Measurements from ENCODE around the gene APBA2.
A peak's percentile ranks its signal among the peaks of the same experiment; 100 is the strongest.

The APBA2 gene

GRCh38 chr15:29127506-29128430 lies 242.0 kb downstream of the APBA2 start:
- no peak for DNase-seq

- no peak for DNase-seq
These were observed 242.9 kb downstream of the APBA2 start for GRCh38 chr15:29128671-29129070.

- no peak for DNase-seq
These were observed 243.4 kb downstream of the APBA2 start for GRCh38 chr15:29129221-29129620.

GRCh38 chr15:29129926-29130325 lies 244.2 kb downstream of the APBA2 start:
- no peak for DNase-seq

GRCh38 chr15:29130476-29130875 lies 244.7 kb downstream of the APBA2 start:
- no peak for DNase-seq

- no peak for DNase-seq
These were observed 245.4 kb downstream of the APBA2 start for GRCh38 chr15:29130951-29131839.

GRCh38 chr15:29131840-29132420 lies 246.2 kb downstream of the APBA2 start:
- no peak for DNase-seq

- no peak for DNase-seq
These were observed 247.0 kb downstream of the APBA2 start for GRCh38 chr15:29132735-29133181.

- DNase-seq, result no peak
These were observed 247.5 kb downstream of the APBA2 start for GRCh38 chr15:29133321-29133720.

- DNase-seq, result no peak
These were observed 248.0 kb downstream of the APBA2 start for GRCh38 chr15:29133791-29134190.

- DNase-seq, result no peak
These were observed 248.5 kb downstream of the APBA2 start for GRCh38 chr15:29134239-29134638.

- no peak for DNase-seq
These were observed 249.0 kb downstream of the APBA2 start for GRCh38 chr15:29134641-29135308.

- no peak for DNase-seq
These were observed 249.5 kb downstream of the APBA2 start for GRCh38 chr15:29135309-29135657.

- DNase-seq, result peak in 2 of 3 donors; percentile 10 to 21
These were observed 250.2 kb downstream of the APBA2 start for GRCh38 chr15:29135702-29136646.

- DNase-seq, result no peak
These were observed 252.5 kb downstream of the APBA2 start for GRCh38 chr15:29138260-29138659.

- DNase-seq, result no peak
These were observed 253.3 kb downstream of the APBA2 start for GRCh38 chr15:29139072-29139471.

- DNase-seq, result peak in 2 of 3 donors; percentile 41 to 68
These were observed 254.0 kb downstream of the APBA2 start for GRCh38 chr15:29139540-29140459.

GRCh38 chr15:29140475-29141307 lies 254.9 kb downstream of the APBA2 start:
- DNase-seq, result no peak
